Stimulated activated CD8-positive, alpha-beta memory T cell treated with anti-CD3 and anti-CD28 coated beads, Interleukin-15, amount 100 ng/mL, for 48 hours (primary cell): ENCODE results near the gene ZNF367.

ENCODE experiments used
- DNase-seq, 2 donors: peaks; one replicate each; pipeline ENCODE4 v3.0.0-alpha.2; 2020; ENCODE audit warnings: low read depth in 2 of 2

ZNF367 gene

DNA sequence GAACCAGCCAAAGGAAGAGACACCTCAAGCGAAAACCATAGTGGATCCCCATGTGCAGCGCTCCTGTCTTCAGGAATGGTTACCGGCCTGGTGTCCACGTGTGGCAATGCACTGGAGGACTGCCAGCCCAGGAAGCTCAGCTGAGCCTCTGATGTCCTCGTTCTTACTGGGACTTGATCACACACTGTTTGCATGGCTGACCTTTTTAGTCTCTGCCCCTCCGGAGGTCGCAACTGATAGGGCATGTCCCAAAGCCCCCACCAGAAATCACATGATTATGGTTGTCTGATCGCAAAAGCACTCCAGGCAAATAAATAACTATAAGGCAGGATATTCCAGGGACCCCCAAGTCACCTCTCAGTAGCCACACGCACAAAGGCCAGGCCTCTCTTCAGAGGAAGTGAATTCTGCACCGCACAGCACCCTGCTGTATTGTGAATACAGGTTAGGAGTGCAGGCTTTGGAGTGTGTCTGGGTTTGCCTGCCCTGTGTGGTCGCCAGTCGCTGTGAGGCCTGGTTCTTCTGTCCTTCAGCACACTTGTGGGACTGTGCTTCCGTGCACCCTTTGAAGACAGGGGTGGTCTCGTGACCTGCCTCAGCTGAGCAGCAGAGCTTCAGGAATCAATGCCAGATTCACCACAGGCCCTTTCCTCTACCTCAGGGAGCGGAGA lies 18.4 kb upstream of the ZNF367 start:
- DNase-seq: no peak

- no peak for DNase-seq
Observed at GRCh38 chr9:96436063-96436455, 17.9 kb upstream of the ZNF367 start.

DNA sequence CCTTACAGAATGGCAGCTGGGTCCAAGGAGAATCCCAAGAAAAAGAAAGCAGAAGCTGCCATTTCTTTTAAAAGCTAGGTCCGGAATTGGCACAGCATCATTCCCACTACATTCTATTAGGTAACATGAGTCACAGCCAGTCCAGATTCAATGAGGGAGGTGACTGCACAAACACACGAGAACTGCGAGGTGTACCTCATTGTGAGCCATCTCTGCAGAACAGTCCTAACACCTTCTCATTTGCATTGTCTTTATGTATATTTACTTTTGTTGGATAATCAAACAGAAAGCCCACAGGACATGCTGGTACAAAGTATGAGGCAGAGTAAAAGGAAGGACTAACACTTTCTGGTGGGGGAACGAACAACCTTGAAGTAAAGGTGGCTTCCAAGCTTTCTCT lies 17.2 kb upstream of the ZNF367 start:
- no peak for DNase-seq

GRCh38 chr9:96430377-96430776 lies 12.2 kb upstream of the ZNF367 start:
- DNase-seq: no peak

- DNase-seq: no peak
Observed at GRCh38 chr9:96429732-96430131, 11.6 kb upstream of the ZNF367 start.

DNA sequence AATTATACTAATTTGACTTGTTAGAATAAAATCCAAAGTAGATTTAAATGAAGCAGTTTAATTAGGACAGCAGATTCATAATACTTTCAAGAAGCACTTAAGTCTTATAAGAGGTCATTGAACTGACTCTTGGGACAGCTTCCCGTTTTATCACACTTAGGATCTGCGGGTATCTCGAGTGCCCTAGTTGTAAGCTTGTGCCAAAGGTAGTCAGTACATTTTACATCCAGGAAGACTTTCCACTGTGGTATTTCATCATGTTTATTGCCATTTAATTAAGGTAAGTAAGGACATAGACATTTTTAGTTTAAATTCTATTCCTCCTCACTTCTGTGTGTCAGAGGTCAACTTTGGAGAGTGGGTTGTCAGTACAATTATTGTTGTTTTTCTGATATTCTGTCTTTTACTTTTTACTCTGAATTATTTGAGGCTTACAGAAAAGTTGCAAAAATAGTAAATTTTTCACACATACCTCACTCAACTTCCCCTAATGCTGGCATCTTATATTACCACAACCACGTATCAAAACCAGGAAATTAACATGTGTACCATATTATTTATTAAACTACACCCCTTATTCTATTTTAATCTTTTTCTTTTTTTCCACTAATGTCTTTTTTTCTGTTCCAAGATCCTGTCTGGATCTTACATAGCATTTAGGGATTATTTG lies 7.5 kb upstream of the ZNF367 start:
- no peak for DNase-seq

DNA sequence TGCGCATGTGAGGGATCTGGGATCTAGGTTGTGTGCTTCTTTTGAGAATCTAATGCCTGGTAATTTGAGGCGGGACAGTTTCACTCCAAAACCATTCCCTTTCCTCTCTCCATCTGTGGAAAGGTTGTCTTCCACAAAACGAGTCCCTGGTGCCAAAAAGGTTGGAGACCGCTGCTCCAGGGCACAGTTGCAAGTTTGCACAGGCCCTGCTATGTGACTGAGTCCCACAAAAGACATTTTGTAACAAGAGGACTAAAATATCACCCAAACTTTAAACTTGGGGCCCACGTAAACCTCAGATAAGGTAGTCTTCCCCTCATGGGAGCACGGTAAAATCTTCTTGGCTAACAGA lies 5.8 kb upstream of the ZNF367 start:
- DNase-seq: no peak

- DNase-seq: no peak
Observed at GRCh38 chr9:96423322-96423984, 5.3 kb upstream of the ZNF367 start.

- no peak for DNase-seq
Observed at GRCh38 chr9:96420468-96421219, 2.5 kb upstream of the ZNF367 start.

- DNase-seq: no peak
Observed at GRCh38 chr9:96419691-96419969, 1.5 kb upstream of the ZNF367 start.

GRCh38 chr9:96418920-96419690 lies 935 bp upstream of the ZNF367 start:
- DNase-seq: peak; percentile 56 to 58

GRCh38 chr9:96417661-96418082 lies 498 bp downstream of the ZNF367 start:
- no peak for DNase-seq

DNA sequence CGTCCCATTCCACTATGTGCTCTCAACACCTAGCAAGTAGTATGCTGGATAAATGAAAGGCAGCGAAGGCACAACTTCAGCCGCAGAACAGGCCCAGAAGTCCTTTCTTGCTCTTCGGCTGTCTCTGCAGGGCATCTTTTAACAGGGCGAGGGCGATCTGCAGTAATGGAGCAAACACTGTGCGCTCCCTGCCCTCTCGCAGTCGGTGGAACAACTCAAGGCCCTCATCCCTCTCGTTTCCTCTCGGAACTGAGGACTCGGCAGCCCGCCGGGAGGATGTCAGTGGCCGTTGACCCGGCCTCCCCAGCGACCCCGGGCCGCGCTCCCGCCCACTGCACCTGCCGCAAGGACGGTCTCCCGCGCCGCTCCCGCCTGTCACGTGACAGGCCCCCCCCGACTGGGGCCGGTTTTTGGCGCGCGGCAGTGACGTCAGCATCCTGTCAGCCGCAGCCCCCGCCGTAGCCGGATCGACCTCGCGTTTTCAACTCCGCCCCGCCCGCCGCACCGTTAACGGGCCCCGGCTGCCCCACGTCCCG lies 1.1 kb downstream of the ZNF367 start:
- peak; percentile 83 to 86 for DNase-seq

GRCh38 chr9:96413302-96414221 lies 4.6 kb downstream of the ZNF367 start:
- DNase-seq: no peak

DNA sequence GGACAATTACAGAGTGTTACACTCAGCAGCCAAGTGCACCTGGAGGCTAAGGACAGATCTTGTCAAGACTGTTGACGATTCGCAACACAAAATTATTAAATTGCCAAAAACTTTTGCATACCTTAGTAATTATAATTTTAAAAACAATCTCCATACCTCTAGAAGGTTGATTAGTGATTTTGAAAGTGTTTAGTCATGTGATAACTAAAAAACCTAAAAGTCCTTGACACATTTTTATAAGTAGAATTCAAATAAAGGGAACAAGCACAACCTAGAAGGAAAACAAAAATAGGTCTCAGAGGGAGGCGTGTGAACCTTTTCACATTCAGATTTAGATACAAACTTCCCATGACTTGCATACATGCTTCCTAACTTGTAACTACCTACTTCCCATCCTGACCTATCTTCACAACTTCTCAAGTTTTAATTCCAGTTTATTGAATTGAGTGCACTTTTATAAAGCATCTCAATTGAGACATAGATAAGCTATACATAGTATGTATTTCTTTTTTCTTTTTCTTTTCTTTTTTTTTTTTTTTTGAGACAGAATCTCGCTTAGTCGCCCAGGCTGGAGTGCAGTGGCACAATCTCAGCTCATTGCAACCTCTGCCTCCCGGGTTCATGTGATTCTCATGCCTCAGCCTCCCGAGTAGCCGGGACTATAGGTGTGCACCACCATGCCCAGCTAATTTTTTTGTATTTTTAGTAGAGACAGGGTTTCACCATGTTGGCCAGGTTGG lies 5.8 kb downstream of the ZNF367 start:
- DNase-seq: no peak

DNA sequence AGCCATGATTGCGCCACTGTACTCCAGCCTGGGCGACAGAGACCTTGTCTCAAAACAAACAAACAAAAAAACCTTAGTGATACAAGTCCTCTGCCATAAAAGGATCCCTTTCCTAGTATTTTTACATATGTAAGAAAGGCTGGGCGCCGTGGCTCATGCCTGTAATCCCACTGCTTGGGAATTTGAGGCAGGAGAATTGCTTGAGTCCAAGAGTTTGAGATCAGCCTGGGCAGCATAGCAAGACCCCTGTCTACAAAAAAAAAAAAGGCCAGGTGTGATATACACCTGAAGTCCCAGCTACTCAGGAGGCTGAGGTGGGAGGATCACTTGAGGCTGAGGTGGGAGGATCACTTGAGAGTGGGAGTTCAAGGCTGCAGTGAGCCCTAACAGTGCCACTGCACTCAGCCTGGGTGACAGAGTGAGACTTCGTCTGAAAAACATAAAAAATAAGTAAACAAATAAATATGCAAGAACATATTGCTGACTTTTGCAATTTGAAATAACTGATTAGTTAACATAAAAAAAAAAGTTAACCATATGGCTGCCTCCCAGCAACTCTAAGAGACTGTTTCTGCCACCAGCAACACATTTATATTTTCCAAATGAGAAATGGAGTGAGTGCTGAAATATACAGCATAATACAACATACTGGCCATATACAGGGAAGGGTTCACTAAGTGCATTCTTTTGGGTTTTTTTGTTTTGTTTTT lies 6.9 kb downstream of the ZNF367 start:
- DNase-seq: no peak

DNA sequence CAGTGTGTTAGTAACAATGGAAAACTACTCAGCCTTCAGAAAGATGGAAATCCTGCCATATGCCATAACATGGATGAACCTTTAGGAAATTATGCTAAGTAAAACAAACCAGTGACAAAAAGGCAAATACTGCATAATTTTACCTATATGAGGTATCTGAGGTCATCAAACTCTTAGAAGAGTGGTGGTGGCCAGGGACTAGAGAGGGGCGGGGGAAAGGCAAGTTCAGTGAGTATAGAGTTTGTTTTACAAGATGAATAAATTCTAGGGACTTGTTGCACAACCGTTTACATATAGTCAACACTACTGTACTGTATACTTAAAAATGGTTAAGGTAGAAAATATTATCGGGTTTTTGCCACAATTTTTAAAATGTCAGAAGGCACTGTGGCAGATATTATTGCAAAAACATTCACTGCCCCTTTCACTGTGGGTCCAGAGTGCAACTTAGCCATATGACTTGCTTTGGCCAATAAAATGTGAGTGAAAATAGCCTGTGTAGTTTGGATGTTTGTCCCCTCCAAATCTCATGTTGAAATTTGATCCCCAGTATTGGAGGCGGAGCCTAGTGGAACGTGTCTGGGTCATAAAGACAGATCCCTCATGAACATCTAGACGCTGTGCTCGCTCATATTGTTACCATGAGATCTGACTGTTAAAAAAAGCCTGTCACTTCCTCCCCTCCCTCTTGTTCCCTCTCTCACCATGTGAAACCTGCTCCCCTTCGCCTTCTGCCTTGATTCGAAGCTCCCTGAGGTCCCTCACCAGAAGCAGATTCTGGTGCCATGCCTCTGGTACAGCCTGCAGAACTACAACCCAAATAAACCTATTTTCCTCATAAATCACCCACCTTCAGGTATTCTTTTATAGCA lies 9.5 kb downstream of the ZNF367 start:
- no peak for DNase-seq
